HL-60 (cell line): ENCODE results near the gene RAB11FIP5.
"Not testable (repeated sequence)": the region's sequence is repeated elsewhere in the genome, so short reads cannot be mapped to it uniquely, and the experiment has no call there.

Source experiments
- DNase-seq, 2 experiments: peaks; one replicate each; pipeline ENCODE4 v3.0.0-alpha.2; 2010 to 2020; ENCODE audit warnings: low read depth in 1 of 2, low spot score in 1 of 2
- H3K27ac ChIP-seq: fragments of 250-450 bp; sonication (Bioruptor Pico); replicated peaks from 2 replicates; pipeline ENCODE4 v1.5.1; 2020; ENCODE audit warnings: mild to moderate bottlenecking, moderate library complexity
- H3K27me3 ChIP-seq: fragments of 250-450 bp; sonication (Bioruptor Pico); 2 replicates; pipeline ENCODE4 v1.5.1; 2021; ENCODE audit warnings: mild to moderate bottlenecking, moderate library complexity; ENCODE audit not compliant: insufficient read depth, poor library complexity, severe bottlenecking
- H3K4me3 ChIP-seq: replicated peaks from 2 replicates; pipeline ENCODE4 v1.5.1; 2011; ENCODE audit warnings: mild to moderate bottlenecking, control low read depth, low read length; ENCODE audit not compliant: insufficient read depth
- CTCF ChIP-seq: IDR thresholded peaks from one replicate; pipeline ENCODE4 v1.5.1; 2011; ENCODE audit warnings: low read length, control low read depth, inconsistent platforms; ENCODE audit not compliant: insufficient read depth
- GABPA ChIP-seq: IDR thresholded peaks from 2 replicates; pipeline ENCODE4 v1.6.1; 2012; ENCODE audit warnings: low read depth
- POLR2AphosphoS5 ChIP-seq: IDR thresholded peaks from 2 replicates; pipeline ENCODE4 v1.6.1; 2012; ENCODE audit warnings: low read depth
- REST ChIP-seq: IDR thresholded peaks from 2 replicates; pipeline ENCODE4 v1.6.1; 2012; ENCODE audit warnings: low read depth; ENCODE audit not compliant: insufficient replicate concordance
- SPI1 ChIP-seq: IDR thresholded peaks from 2 replicates; pipeline ENCODE4 v1.6.1; 2012; ENCODE audit warnings: low read depth, mild to moderate bottlenecking, borderline replicate concordance

RAB11FIP5 gene

GRCh38 chr2:73131807-73132206, 19.1 kb upstream of the RAB11FIP5 start:
- Histone ChIP-seq H3K27me3 (peaks cover 2% of the 10 kb centered on the region), H3K4me3 (no peak overlapping the region), H3K27ac (no peak overlapping the region)
- DNase-seq: no peak
- TF ChIP-seq CTCF: no peak

GRCh38 chr2:73130790-73131189, 18.0 kb upstream of the RAB11FIP5 start:
- peaks cover 2% of the 10 kb centered on the region for H3K27me3 ChIP-seq
- H3K4me3 ChIP-seq: no peak overlapping the region
- TF ChIP-seq GABPA (no peak), CTCF (no peak), SPI1 (no peak), REST (no peak), POLR2AphosphoS5 (no peak)
- DNase-seq: no peak
- no peak overlapping the region for H3K27ac ChIP-seq

GRCh38 chr2:73128841-73129535, 16.2 kb upstream of the RAB11FIP5 start:
- TF ChIP-seq REST (no peak), GABPA (no peak), POLR2AphosphoS5 (no peak), SPI1 (no peak), CTCF (no peak)
- DNase-seq: no peak
- no peak overlapping the region for H3K27ac ChIP-seq
- H3K27me3 ChIP-seq: peaks cover 2% of the 10 kb centered on the region
- H3K4me3 ChIP-seq: no peak overlapping the region

GRCh38 chr2:73122536-73122935, 9.8 kb upstream of the RAB11FIP5 start:
- Histone ChIP-seq H3K27me3 (peaks cover 19% of the 10 kb centered on the region), H3K4me3 (no peak overlapping the region), H3K27ac (no peak overlapping the region)
- no peak for DNase-seq
- TF ChIP-seq GABPA (no peak), POLR2AphosphoS5 (no peak), SPI1 (no peak), CTCF (no peak), REST (no peak)

- peaks cover 30% of the 10 kb centered on the region for H3K27me3 ChIP-seq
- not testable (repeated sequence) for H3K4me3 ChIP-seq, H3K27ac ChIP-seq, DNase-seq
Observed at GRCh38 chr2:73119611-73120239, 7.0 kb upstream of the RAB11FIP5 start.
